ENCODE results near the gene CDK10. TPM values are rescaled to one million over a fixed set of nuclear protein-coding genes. Genes with fewer than 3 reads are reported as not detected.
"Not testable (repeated sequence)": the region's sequence is repeated elsewhere in the genome, so short reads cannot be mapped to it uniquely, and the experiment has no call there.

The CDK10 gene
- total RNA-seq, 1 donor from 2014 or later, result 44.0 TPM

DNA sequence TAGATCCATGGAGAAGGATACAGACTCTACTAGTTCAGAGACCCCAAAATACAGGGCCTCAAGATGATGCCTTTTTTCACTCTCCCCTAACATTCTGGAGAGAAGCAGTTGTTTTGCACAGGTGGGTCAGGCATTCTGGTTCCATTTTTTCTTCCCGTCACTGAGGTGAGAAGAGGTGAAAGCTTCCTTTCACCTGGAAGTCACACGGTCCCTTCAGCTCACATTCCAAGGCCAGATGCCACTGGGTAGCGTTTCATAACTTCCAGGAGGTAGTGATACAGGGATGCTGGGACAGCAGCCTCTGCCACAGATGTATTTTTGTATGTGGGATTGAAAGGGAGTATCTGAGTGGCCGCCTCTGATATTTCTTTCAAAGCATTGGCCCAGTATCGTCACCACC lies 1.9 kb downstream of the CDK10 start:
- Histone ChIP-seq H3K4me1 (peaks cover 10% of the 10 kb centered on the region), H3K27ac (no peak overlapping the region), H3K9me3 (no peaks in the 10 kb centered on the region), H3K36me3 (peaks cover 0 to 19% of the 10 kb centered on the region in 2 donors), H3K4me3 (no peak overlapping the region), H3K27me3 (no peaks in the 10 kb centered on the region)
- no peak for DNase-seq (ENCODE audit: extremely low spot score in 2 of 2)
- intact Hi-C loops (cut with DNase I), result no loop called here
- no peak for TF ChIP-seq POLR2A (IDR thresholded peaks at IDR 0.05)
- TF ChIP-seq POLR2AphosphoS5 (IDR thresholded peaks at IDR 0.05; ENCODE audit: insufficient read depth in 1 of 2, low read depth in 1 of 2), result no peak
- TF ChIP-seq CTCF (IDR thresholded peaks at IDR 0.05), result no peak

- Histone ChIP-seq H3K27me3 (no peaks in the 10 kb centered on the region), H3K9me3 (no peaks in the 10 kb centered on the region), H3K4me1 (peaks cover 10% of the 10 kb centered on the region), H3K4me3 (no peak overlapping the region), H3K27ac (no peak overlapping the region), H3K36me3 (peaks cover 0 to 25% of the 10 kb centered on the region in 2 donors)
- no peak for DNase-seq (ENCODE audit: extremely low spot score in 2 of 2)
- intact Hi-C loops (cut with DNase I), result no loop called here
- TF ChIP-seq CTCF (IDR thresholded peaks at IDR 0.05) (no peak), POLR2A (IDR thresholded peaks at IDR 0.05) (no peak), POLR2AphosphoS5 (IDR thresholded peaks at IDR 0.05; ENCODE audit: insufficient read depth in 1 of 2, low read depth in 1 of 2) (no peak)
These were observed 2.7 kb downstream of the CDK10 start for GRCh38 chr16:89689142-89689541.

DNA sequence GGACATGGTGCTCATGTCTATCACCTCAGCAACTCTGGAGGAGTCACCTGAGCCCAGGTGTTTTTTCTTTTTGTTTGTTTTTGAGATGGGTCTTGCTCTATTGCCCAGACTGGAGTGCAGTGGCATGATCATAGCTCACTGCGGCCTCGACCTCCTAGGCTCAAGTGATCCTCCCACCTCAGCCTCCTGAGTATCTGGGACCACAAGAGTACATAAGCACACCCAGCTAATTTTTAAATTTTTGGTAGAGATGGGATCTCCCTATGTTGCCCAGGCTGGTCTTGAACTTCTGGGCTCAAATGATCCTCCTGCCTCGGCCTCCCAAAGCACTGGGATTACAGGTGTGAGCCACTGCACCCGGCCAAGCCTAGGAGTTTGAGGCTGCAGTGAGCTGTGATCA lies 3.1 kb downstream of the CDK10 start:
- peaks cover 0 to 25% of the 10 kb centered on the region in 2 donors for H3K36me3 ChIP-seq
- DNase-seq (ENCODE audit: extremely low spot score in 2 of 2), result not testable (repeated sequence)

GRCh38 chr16:89690392-89690901 lies 4.0 kb downstream of the CDK10 start:
- TF ChIP-seq POLR2AphosphoS5 (IDR thresholded peaks at IDR 0.05; ENCODE audit: insufficient read depth in 1 of 2, low read depth in 1 of 2) (no peak), POLR2A (IDR thresholded peaks at IDR 0.05) (no peak), CTCF (IDR thresholded peaks at IDR 0.05) (no peak)
- no peak for DNase-seq (ENCODE audit: extremely low spot score in 2 of 2)
- no peak overlapping the region for H3K4me3 ChIP-seq
- peaks cover 10% of the 10 kb centered on the region for H3K4me1 ChIP-seq
- no peaks in the 10 kb centered on the region for H3K9me3 ChIP-seq
- peaks cover 0 to 25% of the 10 kb centered on the region in 2 donors for H3K36me3 ChIP-seq
- intact Hi-C loops (cut with DNase I), result no loop called here
- H3K27me3 ChIP-seq, result no peaks in the 10 kb centered on the region
- no peak overlapping the region for H3K27ac ChIP-seq

More for the DNA sequence above, 3.1 kb downstream of the CDK10 start:
- peaks cover 10% of the 10 kb centered on the region for H3K4me1 ChIP-seq
- H3K27ac ChIP-seq; H3K9me3 ChIP-seq; H3K4me3 ChIP-seq; intact Hi-C loops (cut with DNase I); H3K27me3 ChIP-seq: not testable (repeated sequence)

- no peak for TF ChIP-seq POLR2A (IDR thresholded peaks at IDR 0.05)
- no peak for TF ChIP-seq CTCF (IDR thresholded peaks at IDR 0.05)
- TF ChIP-seq POLR2AphosphoS5 (IDR thresholded peaks at IDR 0.05; ENCODE audit: insufficient read depth in 1 of 2, low read depth in 1 of 2), result no peak
- intact Hi-C loops (cut with DNase I), result no loop called here
- no peak overlapping the region for H3K27ac ChIP-seq
- H3K9me3 ChIP-seq, result no peaks in the 10 kb centered on the region
- peaks cover 10% of the 10 kb centered on the region for H3K4me1 ChIP-seq
- H3K27me3 ChIP-seq, result no peaks in the 10 kb centered on the region
- H3K4me3 ChIP-seq, result no peak overlapping the region
- DNase-seq (ENCODE audit: extremely low spot score in 2 of 2), result no peak
- H3K36me3 ChIP-seq, result peaks cover 0 to 25% of the 10 kb centered on the region in 2 donors
These were observed 4.9 kb downstream of the CDK10 start for GRCh38 chr16:89691231-89691985.
